Vagina (tissue), 2 donors: ENCODE results near the gene KLHL40. TPM values are rescaled to one million over a fixed set of nuclear protein-coding genes. Genes with fewer than 3 reads are reported as not detected.

Source experiments
- DNase-seq, 2 donors: peaks; one replicate each; pipeline ENCODE4 v3.0.0-alpha.2; 2017; ENCODE audit errors: extremely low spot score in 2 of 2
- H3K27ac ChIP-seq: fragments of 200-600 bp; sonication (generic); one replicate; pipeline ENCODE4 v1.5.1; 2019
- H3K27me3 ChIP-seq: fragments of 200-600 bp; sonication (generic); one replicate; pipeline ENCODE4 v1.5.1; 2019
- H3K36me3 ChIP-seq, 2 donors: fragments of 200-600 bp; sonication (generic); one replicate each; pipeline ENCODE4 v1.5.1; 2017 to 2019
- H3K4me1 ChIP-seq: fragments of 200-600 bp; sonication (generic); one replicate; pipeline ENCODE4 v1.5.1; 2019
- H3K4me3 ChIP-seq, 2 donors: fragments of 200-600 bp; sonication (generic); 1 replicate in 1 of 2; 2 replicates in 1 of 2; pipeline ENCODE4 v1.5.1; 2016 to 2019
- H3K9me3 ChIP-seq: fragments of 200-600 bp; sonication (generic); one replicate; pipeline ENCODE4 v1.5.1; 2019
- POLR2A ChIP-seq, 2 donors: fragments of 450-650 bp; IDR thresholded peaks; one replicate each; pipeline ENCODE4 v1.6.1; 2017; ENCODE audit warnings: antibody characterized with exemption in 2 of 2, mild to moderate bottlenecking in 2 of 2, moderate library complexity in 2 of 2
- POLR2AphosphoS5 ChIP-seq, 2 donors: sonication (generic); formaldehyde crosslinking; IDR thresholded peaks; one replicate each; pipeline ENCODE4 v1.9.0; 2017; ENCODE audit warnings: antibody characterized with exemption in 2 of 2, mild to moderate bottlenecking in 2 of 2, low read depth in 1 of 2; ENCODE audit not compliant: insufficient read depth in 1 of 2
- intact Hi-C: fragments of 100-400 bp; cut with DNase I; formaldehyde crosslinking; loops from one replicate; pipeline ENCODE4 v1.15.1; 2023
- total RNA-seq: library from RNA; depleted of rRNA; stranded (reverse); fragments of >200 nt; gene quantifications from one replicate; pipeline ENCODE4 v1.2.3, GENCODE V29; 2016
- TF ChIP-seq, protein P1 (sequence below), 3 experiments: fragments of 450-650 bp in 2 of 3; fragments of 200-600 bp in 1 of 3; sonication (generic) in 1 of 3; IDR thresholded peaks; one replicate each; pipeline ENCODE4 v1.5.1; 2017 to 2019; ENCODE audit warnings: antibody characterized with exemption in 3 of 3, mild to moderate bottlenecking in 2 of 3, moderate library complexity in 2 of 3

Gene KLHL40
- total RNA-seq, 1 donor from 2014 or later: not detected

DNA sequence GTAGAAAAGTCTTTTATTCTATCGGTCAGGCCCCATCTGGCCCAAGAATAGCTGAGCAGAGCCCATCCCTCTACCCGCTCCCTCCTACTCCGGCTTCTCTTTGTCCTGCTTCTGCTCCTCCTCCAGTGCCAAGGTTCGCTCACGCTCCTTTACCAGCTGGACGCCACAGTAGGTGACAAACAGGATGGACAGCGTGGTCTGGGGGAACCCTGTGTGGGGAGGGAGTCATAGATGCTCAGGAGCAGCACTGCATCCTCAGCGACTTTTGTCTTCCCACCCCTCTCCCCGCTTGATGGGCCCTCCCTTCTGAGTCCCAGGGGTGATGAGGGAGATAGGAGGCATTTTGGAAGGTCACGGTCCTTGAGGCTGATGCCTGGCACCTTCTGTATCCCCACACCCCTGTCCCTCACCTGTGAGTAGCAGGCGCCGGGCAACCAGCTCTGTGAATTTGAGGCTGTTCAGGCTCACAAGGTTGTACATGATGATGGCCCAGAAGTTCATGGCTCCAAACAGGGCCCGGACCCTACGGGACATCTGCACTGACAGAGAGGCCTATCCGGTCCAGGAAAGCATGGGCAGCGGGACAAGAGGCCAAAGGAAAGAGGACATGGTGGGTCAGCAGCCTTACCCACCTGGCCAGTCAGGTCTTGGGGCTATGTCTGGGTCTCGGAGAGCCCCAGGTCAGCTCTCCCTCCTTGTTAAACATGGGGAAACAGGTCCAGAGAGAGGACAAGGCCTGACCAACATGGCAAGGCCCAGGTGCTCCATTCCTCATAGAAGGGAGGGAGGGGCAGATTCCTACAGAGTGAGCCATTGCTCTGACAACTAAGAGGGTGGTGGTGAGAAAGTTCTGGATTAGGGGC, 7.6 kb downstream of the KLHL40 start:
- H3K27ac ChIP-seq: no peak overlapping the region
- DNase-seq: no peak
- no peaks in the 10 kb centered on the region for H3K9me3 ChIP-seq
- no peaks in the 10 kb centered on the region for H3K4me1 ChIP-seq
- no peaks in the 10 kb centered on the region for H3K27me3 ChIP-seq
- H3K4me3 ChIP-seq: no peak overlapping the region
- TF ChIP-seq POLR2AphosphoS5 (IDR thresholded peaks at IDR 0.05; ENCODE audit: insufficient read depth in 1 of 2, low read depth in 1 of 2): no peak
- TF ChIP-seq, protein P1, sequence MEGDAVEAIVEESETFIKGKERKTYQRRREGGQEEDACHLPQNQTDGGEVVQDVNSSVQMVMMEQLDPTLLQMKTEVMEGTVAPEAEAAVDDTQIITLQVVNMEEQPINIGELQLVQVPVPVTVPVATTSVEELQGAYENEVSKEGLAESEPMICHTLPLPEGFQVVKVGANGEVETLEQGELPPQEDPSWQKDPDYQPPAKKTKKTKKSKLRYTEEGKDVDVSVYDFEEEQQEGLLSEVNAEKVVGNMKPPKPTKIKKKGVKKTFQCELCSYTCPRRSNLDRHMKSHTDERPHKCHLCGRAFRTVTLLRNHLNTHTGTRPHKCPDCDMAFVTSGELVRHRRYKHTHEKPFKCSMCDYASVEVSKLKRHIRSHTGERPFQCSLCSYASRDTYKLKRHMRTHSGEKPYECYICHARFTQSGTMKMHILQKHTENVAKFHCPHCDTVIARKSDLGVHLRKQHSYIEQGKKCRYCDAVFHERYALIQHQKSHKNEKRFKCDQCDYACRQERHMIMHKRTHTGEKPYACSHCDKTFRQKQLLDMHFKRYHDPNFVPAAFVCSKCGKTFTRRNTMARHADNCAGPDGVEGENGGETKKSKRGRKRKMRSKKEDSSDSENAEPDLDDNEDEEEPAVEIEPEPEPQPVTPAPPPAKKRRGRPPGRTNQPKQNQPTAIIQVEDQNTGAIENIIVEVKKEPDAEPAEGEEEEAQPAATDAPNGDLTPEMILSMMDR (IDR thresholded peaks at IDR 0.05): no peak
- no peak for TF ChIP-seq POLR2A (IDR thresholded peaks at IDR 0.05)
- H3K36me3 ChIP-seq: no peaks in the 10 kb centered on the region
- intact Hi-C loops: no loop called here

DNA sequence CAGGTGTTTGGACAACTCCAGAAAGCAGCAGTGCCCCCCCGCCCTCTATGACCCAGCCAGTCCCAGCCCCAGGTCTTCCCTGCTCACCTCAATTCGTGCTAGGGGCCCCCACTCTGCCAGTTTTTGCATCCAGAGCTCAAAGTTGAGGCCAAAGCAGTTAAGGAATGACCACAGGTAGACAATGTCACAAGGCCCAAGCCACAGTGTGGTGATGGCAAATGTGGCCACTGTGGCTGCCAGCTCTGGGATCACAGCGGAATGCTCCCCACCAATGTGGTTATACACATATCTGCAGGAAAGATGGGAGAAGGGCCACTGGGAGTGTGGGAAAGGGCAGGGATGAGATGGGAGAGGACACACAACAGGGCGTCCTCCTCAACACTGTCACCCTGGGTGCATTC, 8.2 kb downstream of the KLHL40 start:
- Histone ChIP-seq H3K4me1 (no peaks in the 10 kb centered on the region), H3K4me3 (no peak overlapping the region), H3K27me3 (no peaks in the 10 kb centered on the region), H3K9me3 (no peaks in the 10 kb centered on the region), H3K27ac (no peak overlapping the region), H3K36me3 (no peaks in the 10 kb centered on the region)
- intact Hi-C loops: no loop called here
- no peak for DNase-seq
- TF ChIP-seq POLR2A (IDR thresholded peaks at IDR 0.05): no peak
- no peak for TF ChIP-seq POLR2AphosphoS5 (IDR thresholded peaks at IDR 0.05; ENCODE audit: insufficient read depth in 1 of 2, low read depth in 1 of 2)
- TF ChIP-seq, protein P1 (IDR thresholded peaks at IDR 0.05): no peak

DNA sequence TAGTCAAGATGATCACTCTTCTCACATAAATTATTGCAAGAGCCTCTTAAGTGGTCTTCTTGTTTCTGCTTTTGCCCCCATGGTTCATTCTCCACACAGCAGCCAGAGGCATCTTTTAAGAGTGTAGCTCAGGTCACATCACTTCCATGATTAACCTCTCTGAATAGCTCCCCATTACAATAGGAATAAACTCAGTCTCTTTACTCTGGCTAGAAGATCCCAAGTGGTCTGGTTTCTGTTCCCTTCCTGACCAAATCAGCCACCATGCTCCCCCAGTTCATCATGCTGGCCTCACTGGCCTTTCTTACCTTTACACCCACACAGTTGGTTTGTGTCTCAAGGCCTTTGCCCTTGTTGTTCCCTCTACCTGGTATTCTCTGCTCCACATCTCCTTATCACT, 9.0 kb downstream of the KLHL40 start:
- no peaks in the 10 kb centered on the region for H3K27me3 ChIP-seq
- H3K27ac ChIP-seq: no peak overlapping the region
- no peaks in the 10 kb centered on the region for H3K9me3 ChIP-seq
- DNase-seq: no peak
- H3K4me3 ChIP-seq: no peak overlapping the region
- TF ChIP-seq POLR2A (IDR thresholded peaks at IDR 0.05): no peak
- TF ChIP-seq POLR2AphosphoS5 (IDR thresholded peaks at IDR 0.05; ENCODE audit: insufficient read depth in 1 of 2, low read depth in 1 of 2): no peak
- H3K4me1 ChIP-seq: no peaks in the 10 kb centered on the region
- H3K36me3 ChIP-seq: no peaks in the 10 kb centered on the region
- intact Hi-C loops: no loop called here

DNA sequence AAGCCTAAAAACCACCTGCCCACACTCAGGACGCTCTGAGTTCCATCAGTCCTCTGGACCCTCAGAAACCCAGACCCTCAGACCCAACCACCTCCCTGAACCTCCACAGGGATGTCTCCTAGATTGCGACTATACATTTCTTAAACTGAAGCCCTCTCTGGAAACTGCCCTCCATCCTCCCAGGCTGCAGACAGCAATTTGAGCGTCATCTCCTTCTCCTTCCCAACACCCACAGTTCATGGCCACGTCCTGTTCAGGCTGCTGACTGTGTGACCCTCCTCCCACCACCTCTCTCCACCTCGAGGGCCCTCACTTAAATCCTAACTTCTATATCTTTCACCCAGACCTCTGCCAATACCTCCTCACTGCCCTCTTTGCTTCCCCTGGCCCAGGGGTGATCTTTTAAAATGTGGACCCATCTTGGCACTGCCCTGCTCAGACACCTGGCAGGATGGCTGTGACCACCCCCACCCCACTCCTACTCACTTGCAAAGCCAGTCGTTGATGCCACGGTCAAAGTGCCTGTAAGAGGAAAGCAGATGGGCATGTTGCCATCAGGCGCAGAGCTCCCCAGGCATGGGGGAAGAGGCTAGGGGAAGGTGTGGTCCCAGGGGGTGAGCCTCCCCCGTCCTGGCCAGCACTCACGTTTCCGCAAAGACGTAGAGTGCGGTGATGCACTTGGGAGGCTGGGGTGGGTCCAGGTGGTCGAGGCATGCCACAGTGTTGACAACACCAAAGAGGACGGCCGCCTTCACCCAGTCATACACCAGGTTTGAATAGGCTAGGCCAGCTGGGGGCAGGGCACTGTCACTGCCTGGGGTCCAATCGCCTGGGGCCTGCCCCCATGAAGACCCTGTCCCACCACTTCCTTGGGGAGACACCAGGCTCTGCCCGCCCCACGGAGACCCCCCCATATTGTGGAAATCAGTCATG, 11.3 kb downstream of the KLHL40 start:
- H3K36me3 ChIP-seq: no peaks in the 10 kb centered on the region
- TF ChIP-seq, protein P1 (IDR thresholded peaks at IDR 0.05): no peak
- TF ChIP-seq POLR2AphosphoS5 (IDR thresholded peaks at IDR 0.05; ENCODE audit: insufficient read depth in 1 of 2, low read depth in 1 of 2) (no peak), POLR2A (IDR thresholded peaks at IDR 0.05) (no peak)
- H3K4me1 ChIP-seq: no peaks in the 10 kb centered on the region
- intact Hi-C loops: loop anchor here (5.0 kb wide), 1 partner anchor 1036 kb away; no protein-coding TSS in a partner anchor
- H3K4me3 ChIP-seq: no peak overlapping the region
- H3K27ac ChIP-seq: no peak overlapping the region
- no peaks in the 10 kb centered on the region for H3K27me3 ChIP-seq
- no peaks in the 10 kb centered on the region for H3K9me3 ChIP-seq
- DNase-seq: peak in 1 of 2 donors; percentile 90

DNA sequence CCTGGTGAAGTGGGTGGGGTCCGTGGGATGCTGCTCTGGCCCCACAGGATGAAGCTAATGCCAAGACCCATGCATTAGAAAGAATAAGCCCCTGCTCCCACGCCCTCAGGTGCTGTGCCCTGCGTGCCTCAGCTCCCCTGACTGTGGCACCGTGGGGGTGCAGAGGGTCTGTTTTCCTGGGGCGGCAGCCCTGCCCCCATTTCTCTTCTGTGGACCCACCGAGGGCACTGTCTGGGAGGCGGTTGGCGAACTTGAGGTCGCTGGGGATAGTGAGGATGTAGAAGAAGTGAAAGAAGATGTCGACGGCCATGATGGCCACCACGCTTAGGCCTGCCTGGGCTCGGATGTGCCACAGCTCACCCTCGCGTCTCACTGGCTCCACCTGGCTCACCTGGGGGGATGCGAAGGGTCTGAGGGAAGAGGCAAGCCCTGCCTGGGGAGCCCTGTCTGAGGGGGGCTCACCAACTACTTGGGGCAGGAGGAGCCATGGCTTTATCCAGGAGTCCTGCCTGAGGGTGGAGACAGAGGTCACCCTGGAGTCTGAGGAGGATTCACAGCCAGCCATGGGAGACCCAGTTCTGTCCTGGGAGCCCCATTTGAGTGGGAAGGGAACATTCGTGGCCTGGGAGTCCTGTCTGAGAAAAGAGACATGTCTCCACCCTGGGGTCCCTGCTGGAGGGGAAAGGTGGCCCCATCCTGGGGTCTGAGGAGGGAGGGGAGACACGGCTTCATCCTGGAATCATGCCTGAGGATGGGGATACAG, 12.1 kb downstream of the KLHL40 start:
- Histone ChIP-seq H3K4me1 (no peaks in the 10 kb centered on the region), H3K9me3 (no peaks in the 10 kb centered on the region), H3K27ac (no peak overlapping the region), H3K4me3 (no peak overlapping the region), H3K27me3 (no peaks in the 10 kb centered on the region), H3K36me3 (no peaks in the 10 kb centered on the region)
- TF ChIP-seq POLR2A (IDR thresholded peaks at IDR 0.05) (no peak), POLR2AphosphoS5 (IDR thresholded peaks at IDR 0.05; ENCODE audit: insufficient read depth in 1 of 2, low read depth in 1 of 2) (no peak)
- DNase-seq: peak in 1 of 2 donors; percentile 87
- intact Hi-C loops: loop anchor here (5.0 kb wide), 1 partner anchor 1035 kb away; no protein-coding TSS in a partner anchor
